BLaER1 (cell line): ENCODE measurements around the gene PPP2R5E.

Experiments used
- H3K27ac ChIP-seq: shearing (Covaris generic); formaldehyde crosslinking; 2 replicates; pipeline ENCODE4 v1.8.1; 2022
- H3K27me3 ChIP-seq: shearing (Covaris generic); formaldehyde crosslinking; 2 replicates; pipeline ENCODE4 v1.8.1; 2022
- H3K36me3 ChIP-seq: shearing (Covaris generic); formaldehyde crosslinking; 2 replicates; pipeline ENCODE4 v1.8.1; 2022
- H3K4me1 ChIP-seq: shearing (Covaris generic); formaldehyde crosslinking; 2 replicates; pipeline ENCODE4 v1.8.1; 2022
- H3K4me2 ChIP-seq: shearing (Covaris generic); formaldehyde crosslinking; 2 replicates; pipeline ENCODE4 v1.8.1; 2022
- H3K4me3 ChIP-seq: shearing (Covaris generic); formaldehyde crosslinking; 2 replicates; pipeline ENCODE4 v1.8.1; 2022
- H3K9ac ChIP-seq: shearing (Covaris generic); formaldehyde crosslinking; 2 replicates; pipeline ENCODE4 v1.8.1; 2022
- H3K9me3 ChIP-seq: shearing (Covaris generic); formaldehyde crosslinking; 2 replicates; pipeline ENCODE4 v1.8.1; 2022
- H4K20me1 ChIP-seq: shearing (Covaris generic); formaldehyde crosslinking; 2 replicates; pipeline ENCODE4 v1.8.1; 2022
- Cebpa-rat ChIP-seq: shearing (Covaris generic); IDR thresholded peaks from 2 replicates; pipeline ENCODE4 v1.8.1; 2022

Gene PPP2R5E

DNA sequence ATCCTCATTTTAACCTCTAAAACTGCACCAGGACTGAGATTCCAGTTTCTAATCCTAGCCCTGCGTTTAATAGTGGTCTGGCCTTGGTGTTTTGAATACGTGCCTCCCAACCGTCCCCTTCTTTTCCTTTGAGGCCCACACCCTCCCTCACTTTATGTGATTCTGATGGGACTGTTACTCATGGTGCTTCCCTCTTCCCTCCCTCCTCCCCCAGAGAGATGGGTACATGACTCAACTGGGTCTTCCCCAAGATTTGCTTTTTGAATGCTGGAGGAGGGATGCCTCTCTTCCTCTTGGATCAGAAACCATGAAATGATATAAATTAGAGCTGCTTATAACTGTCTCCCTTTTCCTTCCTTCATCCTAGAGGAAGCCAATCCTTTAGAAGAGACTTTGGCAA, 8.2 kb upstream of the PPP2R5E start:
- no peaks in the 10 kb centered on the region for H4K20me1 ChIP-seq
- no peak overlapping the region for H3K4me3 ChIP-seq
- no peaks in the 10 kb centered on the region for H3K4me1 ChIP-seq
- no peak for TF ChIP-seq Cebpa-rat
- H3K9me3 ChIP-seq = no peaks in the 10 kb centered on the region
- no peaks in the 10 kb centered on the region for H3K27me3 ChIP-seq
- no peak overlapping the region for H3K4me2 ChIP-seq
- no peak overlapping the region for H3K9ac ChIP-seq
- no peak overlapping the region for H3K27ac ChIP-seq
- no peaks in the 10 kb centered on the region for H3K36me3 ChIP-seq

DNA sequence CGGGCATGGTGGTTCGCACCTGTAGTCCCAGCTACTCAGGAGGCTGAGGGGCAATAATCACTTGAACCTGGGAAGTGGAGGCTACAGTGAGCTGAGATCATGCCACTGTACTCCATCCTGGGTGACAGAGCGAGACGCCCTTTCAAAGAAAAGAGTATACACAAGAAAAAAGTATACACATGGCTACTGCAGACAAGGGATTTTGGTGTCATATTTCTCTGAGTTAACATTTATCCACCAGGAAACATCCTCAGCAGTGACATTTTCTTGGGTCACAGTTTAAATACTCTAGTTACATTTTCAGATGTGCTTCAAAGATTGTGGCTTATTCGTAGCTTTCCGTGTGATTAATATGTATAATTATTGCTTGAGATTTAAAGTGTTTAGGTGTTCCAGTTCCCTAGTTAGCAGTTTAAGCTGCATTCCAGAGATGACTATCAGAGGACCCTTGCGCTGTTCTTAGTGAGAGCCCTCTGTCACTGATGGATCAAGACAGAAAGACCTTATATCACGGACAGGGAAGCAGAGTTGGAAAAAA, 4.7 kb upstream of the PPP2R5E start:
- Histone ChIP-seq H3K9me3 (no peaks in the 10 kb centered on the region), H3K4me2 (no peak overlapping the region), H3K4me3 (no peak overlapping the region), H3K36me3 (no peaks in the 10 kb centered on the region), H3K4me1 (peaks cover 8% of the 10 kb centered on the region), H3K27ac (no peak overlapping the region), H3K9ac (no peak overlapping the region), H4K20me1 (no peaks in the 10 kb centered on the region), H3K27me3 (no peaks in the 10 kb centered on the region)
- no peak for TF ChIP-seq Cebpa-rat

DNA sequence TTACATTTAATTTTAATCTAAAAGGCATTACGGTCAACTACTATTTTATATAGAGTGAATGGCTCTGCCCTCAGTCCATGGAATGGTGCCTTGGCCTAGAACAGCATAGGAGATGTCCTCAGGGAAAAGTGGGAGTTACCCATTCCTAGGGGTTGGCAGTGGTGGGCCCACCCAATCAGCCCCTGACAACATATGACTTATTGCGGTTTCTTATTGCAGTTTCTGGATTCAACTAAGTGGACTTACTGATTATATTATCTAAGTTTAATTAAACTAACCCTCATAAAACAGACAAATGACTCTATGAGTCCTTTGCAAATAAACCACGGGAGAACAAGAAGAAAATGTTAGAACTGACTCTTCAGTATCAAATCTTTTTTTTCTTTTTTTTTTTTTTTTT, 2.3 kb upstream of the PPP2R5E start:
- peaks cover 22% of the 10 kb centered on the region for H4K20me1 ChIP-seq
- H3K36me3 ChIP-seq = peaks cover 1% of the 10 kb centered on the region; the same call in 1 of the 2 replicates
- H3K27ac ChIP-seq = no peak overlapping the region
- H3K27me3 ChIP-seq = no peaks in the 10 kb centered on the region
- peaks cover 22% of the 10 kb centered on the region for H3K4me1 ChIP-seq
- H3K9ac ChIP-seq = no peak overlapping the region
- H3K4me3 ChIP-seq = no peak overlapping the region
- H3K4me2 ChIP-seq = no peak overlapping the region
- no peaks in the 10 kb centered on the region for H3K9me3 ChIP-seq
- no peak for TF ChIP-seq Cebpa-rat

DNA sequence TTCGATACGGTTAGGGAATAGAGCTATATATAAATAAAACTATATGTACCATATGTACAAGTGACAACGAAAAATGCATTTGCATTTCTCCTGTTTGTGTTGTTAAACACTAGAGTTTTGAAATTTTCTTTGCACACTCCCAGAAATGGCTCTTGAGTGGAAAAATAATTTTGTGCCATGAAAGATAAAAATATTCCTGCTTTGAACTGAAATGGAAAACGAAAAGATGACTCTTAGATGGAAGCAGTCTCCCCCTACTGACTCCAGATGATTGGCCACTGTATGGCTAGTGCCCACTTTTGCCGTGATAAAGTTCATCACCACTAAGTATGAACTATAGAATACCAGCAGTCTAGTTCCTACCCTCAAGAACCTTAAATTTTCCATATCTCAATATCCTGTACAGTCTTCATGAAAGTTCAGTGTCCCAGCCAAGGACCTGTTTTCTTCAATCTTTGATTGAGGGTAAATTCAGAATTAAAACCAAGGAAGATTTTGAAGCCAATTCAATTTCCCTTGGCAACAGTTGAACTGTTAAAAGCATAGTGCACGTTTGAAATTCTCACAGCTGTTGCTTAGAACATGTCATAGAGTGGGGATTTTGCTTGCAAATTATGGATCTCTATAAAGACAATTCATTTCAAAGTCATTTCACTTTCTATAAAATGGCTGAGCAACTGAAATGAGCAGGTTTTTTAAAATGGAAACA, 1.6 kb upstream of the PPP2R5E start:
- H3K9me3 ChIP-seq = no peaks in the 10 kb centered on the region
- H3K27me3 ChIP-seq = no peaks in the 10 kb centered on the region
- H3K9ac ChIP-seq = no peak overlapping the region
- H3K4me3 ChIP-seq = peak overlapping the region; percentile 96
- peaks cover 22% of the 10 kb centered on the region for H3K4me1 ChIP-seq
- peaks cover 8% of the 10 kb centered on the region for H3K36me3 ChIP-seq
- TF ChIP-seq Cebpa-rat = no peak
- H3K4me2 ChIP-seq = peak overlapping the region; percentile 82
- peaks cover 25% of the 10 kb centered on the region for H4K20me1 ChIP-seq
- no peak overlapping the region for H3K27ac ChIP-seq

DNA sequence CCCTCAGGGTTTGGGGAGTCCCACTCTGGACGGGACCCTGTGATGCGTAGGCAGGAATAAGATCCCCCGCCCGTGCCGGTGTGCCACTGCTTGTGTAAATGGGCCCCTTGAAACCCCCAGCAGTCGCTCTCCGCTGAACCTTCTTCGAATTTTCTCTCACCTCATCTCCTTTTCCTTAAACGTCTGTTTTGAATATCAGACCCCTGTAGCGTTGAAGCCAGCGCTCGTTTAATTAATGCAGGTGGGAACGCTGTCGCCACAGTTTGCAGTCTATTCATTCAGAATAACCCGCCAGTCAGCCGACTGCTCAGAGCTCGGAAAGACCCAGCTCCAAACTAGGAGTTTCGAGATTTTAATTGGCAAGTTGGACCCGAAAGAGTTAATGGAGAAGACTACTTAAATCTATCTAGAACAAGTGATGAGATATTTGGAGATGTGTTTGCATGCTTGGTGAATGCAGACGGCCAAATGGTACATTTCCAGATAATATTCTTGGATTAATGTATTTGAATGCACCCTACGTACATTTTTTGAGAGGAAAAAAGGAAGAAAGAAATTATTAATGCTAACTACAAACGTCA, 739 bp upstream of the PPP2R5E start:
- Histone ChIP-seq H3K9ac (peak overlapping the region; percentile 89), H4K20me1 (peaks cover 30% of the 10 kb centered on the region), H3K9me3 (no peaks in the 10 kb centered on the region), H3K27me3 (no peaks in the 10 kb centered on the region), H3K4me3 (peak overlapping the region; percentile 96), H3K27ac (peak overlapping the region; percentile 84), H3K4me1 (peaks cover 22% of the 10 kb centered on the region), H3K4me2 (peak overlapping the region; percentile 82), H3K36me3 (peaks cover 16% of the 10 kb centered on the region)
- no peak for TF ChIP-seq Cebpa-rat

DNA sequence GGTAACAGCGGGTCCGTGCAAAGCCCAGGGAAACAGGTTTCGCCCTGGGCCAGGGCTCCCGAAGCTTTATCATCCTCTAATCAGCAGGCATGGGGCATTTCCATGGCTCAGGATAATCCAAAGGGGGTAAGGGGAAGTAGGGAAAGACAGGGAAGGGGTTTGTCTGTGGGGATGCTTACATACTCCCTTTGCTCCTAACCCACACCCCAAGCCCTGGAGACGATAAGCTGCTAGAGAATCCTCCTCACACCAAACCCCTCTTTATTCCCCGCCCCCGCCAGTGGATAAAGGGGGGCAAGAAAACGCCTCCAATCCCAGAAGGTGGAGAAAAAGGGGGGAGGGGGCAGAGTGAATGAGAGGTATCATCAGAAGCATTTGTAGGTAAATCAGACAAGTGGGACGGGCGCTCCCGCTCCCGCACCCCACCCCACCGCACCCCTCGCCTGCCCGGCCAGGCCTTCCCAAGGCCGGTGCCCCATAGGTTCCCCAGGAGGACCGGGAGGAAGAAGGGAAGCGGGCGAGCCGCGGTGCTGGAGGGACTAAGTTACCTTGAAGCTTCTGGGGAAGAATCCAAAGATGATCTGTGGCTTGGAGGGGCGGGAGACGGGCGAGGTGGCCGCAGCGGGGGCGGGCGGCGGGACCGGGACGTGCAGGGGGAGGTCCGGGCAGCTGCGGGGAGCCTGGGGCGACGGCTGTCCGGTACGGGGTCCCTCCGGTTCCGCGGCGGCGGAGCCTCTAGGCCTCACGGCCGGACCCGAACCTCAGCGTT, 762 bp downstream of the PPP2R5E start:
- no peak for TF ChIP-seq Cebpa-rat
- Histone ChIP-seq H3K27me3 (no peaks in the 10 kb centered on the region), H3K4me1 (peaks cover 22% of the 10 kb centered on the region), H3K4me2 (peak overlapping the region; percentile 95), H3K4me3 (peak overlapping the region; percentile 96), H3K9me3 (no peaks in the 10 kb centered on the region), H3K36me3 (peaks cover 31% of the 10 kb centered on the region), H3K27ac (peak overlapping the region; percentile 91), H4K20me1 (peaks cover 37% of the 10 kb centered on the region), H3K9ac (peak overlapping the region; percentile 93)

DNA sequence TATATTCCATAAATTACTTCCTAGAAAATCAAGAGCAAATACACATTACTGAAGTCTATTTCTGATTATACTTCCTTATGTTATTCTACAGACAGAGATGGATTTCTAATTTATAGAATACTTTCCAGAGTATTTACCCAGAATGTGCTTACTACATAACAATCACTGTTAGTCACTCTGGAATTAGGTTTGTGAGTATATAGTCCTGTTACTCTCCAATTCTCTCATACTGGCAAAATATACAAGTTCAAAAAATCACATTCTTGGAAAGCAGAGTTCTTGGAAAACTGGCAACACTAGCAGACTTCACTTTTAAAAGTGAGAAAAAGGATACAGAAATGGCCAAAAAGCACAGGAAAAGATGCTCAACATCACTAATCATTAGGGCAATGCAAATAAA, 7.3 kb downstream of the PPP2R5E start:
- Histone ChIP-seq H3K9ac (no peak overlapping the region), H3K4me2 (no peak overlapping the region), H3K27ac (no peak overlapping the region), H3K4me3 (no peak overlapping the region), H4K20me1 (peaks cover 60% of the 10 kb centered on the region), H3K36me3 (peaks cover 91% of the 10 kb centered on the region), H3K27me3 (no peaks in the 10 kb centered on the region), H3K9me3 (no peaks in the 10 kb centered on the region), H3K4me1 (peaks cover 3% of the 10 kb centered on the region; the same call in 1 of the 2 replicates)
- no peak for TF ChIP-seq Cebpa-rat

DNA sequence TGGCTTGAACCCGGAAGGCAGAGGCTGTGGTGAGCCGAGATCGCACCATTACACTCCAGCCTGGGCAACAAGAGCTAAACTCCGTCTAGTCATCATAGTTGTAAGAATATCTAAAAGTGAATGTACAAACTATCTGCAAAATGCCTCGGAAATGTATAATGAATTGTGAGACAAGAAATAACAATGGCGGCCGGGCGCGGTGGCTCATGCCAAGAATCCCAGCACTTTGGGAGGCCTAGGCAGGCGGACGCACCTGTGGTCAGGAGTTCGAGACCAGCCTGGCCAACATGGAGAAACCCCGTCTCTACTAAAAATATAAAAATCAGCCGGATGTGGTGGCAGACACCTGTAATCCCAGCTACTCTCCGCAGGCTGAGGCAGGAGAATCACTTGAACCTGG, 9.7 kb downstream of the PPP2R5E start:
- Histone ChIP-seq H3K36me3 (peaks cover 93% of the 10 kb centered on the region), H3K4me3 (no peak overlapping the region), H3K27me3 (no peaks in the 10 kb centered on the region), H3K4me2 (no peak overlapping the region), H3K4me1 (no peaks in the 10 kb centered on the region), H3K27ac (no peak overlapping the region), H3K9me3 (no peaks in the 10 kb centered on the region), H4K20me1 (peaks cover 69% of the 10 kb centered on the region), H3K9ac (no peak overlapping the region)
- no peak for TF ChIP-seq Cebpa-rat

DNA sequence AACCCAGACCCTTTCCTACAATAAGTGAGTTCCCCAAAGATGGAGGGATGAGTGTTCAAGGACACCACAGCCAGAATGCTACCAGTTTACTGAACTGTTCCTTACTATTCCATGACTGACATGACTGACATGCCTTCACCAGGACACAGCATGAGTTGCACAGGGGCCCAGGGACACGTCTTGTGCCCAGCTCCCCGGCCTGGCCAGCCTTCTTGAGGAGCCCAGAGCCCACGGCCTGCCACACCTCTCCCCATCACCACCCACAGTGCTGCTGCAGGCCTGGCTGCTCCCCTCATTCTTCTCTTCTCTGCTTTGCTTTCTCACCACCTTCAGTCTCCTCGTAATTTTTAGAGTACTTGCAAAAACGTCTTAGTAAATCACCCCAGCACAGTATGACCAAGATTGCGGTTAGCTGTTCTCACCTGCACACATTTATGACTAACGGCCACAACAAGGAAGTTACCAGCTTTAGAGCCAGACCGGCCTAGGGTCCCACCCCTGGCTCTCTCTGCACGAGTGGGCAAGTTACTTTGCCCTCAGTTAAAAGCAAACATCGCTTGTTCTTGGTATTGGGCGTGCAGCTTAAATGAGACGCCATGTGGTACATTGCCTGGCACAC, 18.5 kb downstream of the PPP2R5E start:
- no peaks in the 10 kb centered on the region for H3K4me1 ChIP-seq
- H3K27me3 ChIP-seq = no peaks in the 10 kb centered on the region
- no peak overlapping the region for H3K4me2 ChIP-seq
- H3K4me3 ChIP-seq = 0 out of 2 replicates have a peak overlapping the region, but pooled peaks have one; percentile 3
- no peak overlapping the region for H3K27ac ChIP-seq
- no peak overlapping the region for H3K9ac ChIP-seq
- no peak for TF ChIP-seq Cebpa-rat
- H3K9me3 ChIP-seq = peaks cover 25% of the 10 kb centered on the region
- peaks cover 80% of the 10 kb centered on the region for H3K36me3 ChIP-seq
- H4K20me1 ChIP-seq = peaks cover 57% of the 10 kb centered on the region
